MCF 10A (cell line): ENCODE measurements around the gene HPS3. TPM values are rescaled to one million over a fixed set of nuclear protein-coding genes. Genes with fewer than 3 reads are reported as not detected.

Source experiments
- BruUV-seq: library from RNA; stranded (reverse); fragments of 400-500 nt; replicated peaks from 2 replicates; lab custom pipeline; 2021; lab: Mats Ljungman, UMichigan
- CTCF ChIA-PET: fragments of 300-600 bp; sonication (Branson Sonifier 250); formaldehyde crosslinking; extraction: SDS; loops from one replicate; lab custom pipeline; 2021; ENCODE audit warnings: antibody characterized with exemption, inconsistent platforms; lab: Yijun Ruan, JAX
- POLR2A ChIA-PET: fragments of 300-600, 350-650 bp; sonication (Branson Sonifier 250); formaldehyde crosslinking; extraction: SDS; loops from one replicate; lab custom pipeline; 2020; ENCODE audit warnings: antibody characterized with exemption, inconsistent platforms; lab: Yijun Ruan, JAX
- DNase-seq: peaks from one replicate; pipeline ENCODE4 v3.0.0-alpha.2; 2018; ENCODE audit not compliant: unreplicated experiment
- H3K27ac Mint-ChIP-seq: one replicate; pipeline ENCODE4 v1.8.0; 2022; ENCODE audit warnings: mild to moderate bottlenecking, low read depth, mixed read lengths; ENCODE audit not compliant: unreplicated experiment
- H3K27me3 Mint-ChIP-seq: one replicate; pipeline ENCODE4 v1.8.0; 2022; ENCODE audit warnings: mixed read lengths; ENCODE audit not compliant: insufficient read depth, unreplicated experiment
- H3K36me3 Mint-ChIP-seq: one replicate; pipeline ENCODE4 v1.8.0; 2022; ENCODE audit warnings: mild to moderate bottlenecking, moderate library complexity, mixed read lengths; ENCODE audit not compliant: insufficient read depth, unreplicated experiment
- H3K4me1 Mint-ChIP-seq: one replicate; pipeline ENCODE4 v1.8.0; 2022; ENCODE audit warnings: mixed read lengths; ENCODE audit not compliant: insufficient read depth, unreplicated experiment
- H3K4me3 Mint-ChIP-seq: one replicate; pipeline ENCODE4 v1.8.0; 2022; ENCODE audit warnings: mild to moderate bottlenecking, moderate library complexity, mixed read lengths; ENCODE audit not compliant: unreplicated experiment
- H3K9me3 Mint-ChIP-seq: one replicate; pipeline ENCODE4 v1.8.0; 2022; ENCODE audit warnings: mixed read lengths; ENCODE audit not compliant: unreplicated experiment
- CTCF ChIP-seq: fragments of 200-600 bp; IDR thresholded peaks from one replicate; pipeline ENCODE4 v1.8.0; 2022; ENCODE audit warnings: antibody characterized with exemption, mild to moderate bottlenecking; ENCODE audit not compliant: unreplicated experiment
- intact Hi-C: fragments of 100-400 bp; cut with micrococcal nuclease; formaldehyde crosslinking; loops from 2 replicates; pipeline ENCODE4 v1.14.1; 2022
- total RNA-seq: library from RNA; stranded (reverse); gene quantifications from 2 replicates; pipeline ENCODE4 v1.2.3, GENCODE V29; 2022

HPS3 gene
- total RNA-seq, 1 experiment from 2014 or later: 7.7 TPM

GRCh38 chr3:149114458-149114857, 15.0 kb upstream of the HPS3 start:
- intact Hi-C loops: no loop called here
- H3K4me3 Mint-ChIP-seq: no peak overlapping the region
- BruUV-seq: no TSS peak
- no peak for TF ChIP-seq CTCF
- H3K36me3 Mint-ChIP-seq: no peaks in the 10 kb centered on the region
- no peaks in the 10 kb centered on the region for H3K27me3 Mint-ChIP-seq
- ChIA-PET POLR2A (no interaction called here), CTCF (no interaction called here)
- H3K4me1 Mint-ChIP-seq: no peaks in the 10 kb centered on the region
- H3K27ac Mint-ChIP-seq: no peak overlapping the region
- no peak for DNase-seq
- H3K9me3 Mint-ChIP-seq: no peaks in the 10 kb centered on the region

GRCh38 chr3:149115114-149115513, 14.3 kb upstream of the HPS3 start:
- H3K36me3 Mint-ChIP-seq: no peaks in the 10 kb centered on the region
- H3K9me3 Mint-ChIP-seq: no peaks in the 10 kb centered on the region
- H3K4me1 Mint-ChIP-seq: no peaks in the 10 kb centered on the region
- no peak for DNase-seq
- intact Hi-C loops: no loop called here
- ChIA-PET CTCF (interaction anchor here (2.0 to 2.7 kb wide), 2 partner anchors 159 to 219 kb away, joined by 7 to 19 read pairs; partner anchors contain the start of gene TM4SF18), POLR2A (no interaction called here)
- no peak overlapping the region for H3K4me3 Mint-ChIP-seq
- TF ChIP-seq CTCF: no peak
- no TSS peak for BruUV-seq
- H3K27ac Mint-ChIP-seq: no peak overlapping the region
- H3K27me3 Mint-ChIP-seq: no peaks in the 10 kb centered on the region

- no peak overlapping the region for H3K27ac Mint-ChIP-seq
- DNase-seq: no peak
- no peaks in the 10 kb centered on the region for H3K4me1 Mint-ChIP-seq
- BruUV-seq: no TSS peak
- no peaks in the 10 kb centered on the region for H3K36me3 Mint-ChIP-seq
- H3K9me3 Mint-ChIP-seq: no peaks in the 10 kb centered on the region
- TF ChIP-seq CTCF: no peak
- POLR2A ChIA-PET: no interaction called here
- CTCF ChIA-PET: interaction anchor here (0.6 to 6.3 kb wide), 17 partner anchors 11 to 260 kb away, joined by 4 to 181 read pairs (median 11); partner anchors contain the start of gene HPS3
- H3K27me3 Mint-ChIP-seq: no peaks in the 10 kb centered on the region
- no peak overlapping the region for H3K4me3 Mint-ChIP-seq
- intact Hi-C loops: no loop called here
Measured at GRCh38 chr3:149118724-149119123, 10.7 kb upstream of the HPS3 start.

- Mint-ChIP-seq H3K4me3 (no peak overlapping the region), H3K36me3 (no peaks in the 10 kb centered on the region), H3K9me3 (no peaks in the 10 kb centered on the region), H3K4me1 (peaks cover 5% of the 10 kb centered on the region), H3K27me3 (no peaks in the 10 kb centered on the region), H3K27ac (no peak overlapping the region)
- no peak for DNase-seq
- no TSS peak for BruUV-seq
- CTCF ChIA-PET: interaction anchor here (0.6 to 6.3 kb wide), 52 partner anchors 8 to 632 kb away, joined by 3 to 181 read pairs (median 5); partner anchors contain the start of genes HPS3 and TM4SF18
- intact Hi-C loops: no loop called here
- no peak for TF ChIP-seq CTCF
- POLR2A ChIA-PET: no interaction called here
Measured at GRCh38 chr3:149119466-149119865, 10.0 kb upstream of the HPS3 start.
